Activated naive CD4-positive, alpha-beta T cell treated with anti-CD3 and anti-CD28 coated beads, Interleukin-2, amount 10 ng/mL, durations not matched to agents 7 days and 5 days (primary cell): Measurements from ENCODE around the gene GRK5.
A peak's percentile ranks its signal among the peaks of the same experiment; 100 is the strongest.

Experiments
- CTCF ChIA-PET: fragments of 350-600 bp; sonication (Branson Sonifier 250); formaldehyde crosslinking; loops from one replicate; lab custom pipeline; 2021; ENCODE audit warnings: antibody characterized with exemption; lab: Charles Lee
- DNase-seq: peaks from one replicate; pipeline ENCODE4 v3.0.0-alpha.2; 2020
- H3K27ac Mint-ChIP-seq: one replicate; pipeline ENCODE4 v1.8.0; 2021; ENCODE audit warnings: mild to moderate bottlenecking, moderate library complexity, mixed read lengths
- H3K27me3 Mint-ChIP-seq: one replicate; pipeline ENCODE4 v1.8.0; 2021; ENCODE audit warnings: mild to moderate bottlenecking, mixed read lengths
- H3K36me3 Mint-ChIP-seq: one replicate; pipeline ENCODE4 v1.8.0; 2021; ENCODE audit warnings: mixed read lengths
- H3K4me1 Mint-ChIP-seq: one replicate; pipeline ENCODE4 v1.8.0; 2021; ENCODE audit warnings: mixed read lengths
- H3K4me3 Mint-ChIP-seq: one replicate; pipeline ENCODE4 v1.8.0; 2021; ENCODE audit warnings: mild to moderate bottlenecking, moderate library complexity, mixed read lengths
- H3K9me3 Mint-ChIP-seq: one replicate; pipeline ENCODE4 v1.8.0; 2021; ENCODE audit warnings: mixed read lengths

The GRK5 gene

DNA sequence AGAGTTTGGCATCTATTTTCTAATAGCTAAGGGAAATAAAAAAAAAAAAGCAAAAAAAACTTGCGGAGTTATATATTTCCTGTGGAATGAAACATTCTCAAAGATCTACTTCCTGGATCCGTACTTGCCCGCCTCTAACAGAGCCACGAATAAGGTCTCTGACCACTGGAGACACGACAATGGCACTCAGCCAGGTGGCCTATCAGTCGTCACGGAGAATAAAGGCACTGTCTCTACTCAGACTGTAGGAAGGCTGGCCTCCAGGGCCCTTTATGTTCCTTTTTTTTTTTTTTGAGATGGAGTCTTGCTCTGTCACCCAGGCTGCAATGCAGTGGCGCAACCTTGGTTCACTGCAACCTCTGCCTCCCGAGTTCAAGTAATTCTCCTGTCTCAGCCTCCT, 276.5 kb downstream of the GRK5 start:
- Mint-ChIP-seq H3K36me3 (peaks cover 3% of the 10 kb centered on the region), H3K4me3 (no peak overlapping the region), H3K27ac (no peak overlapping the region), H3K4me1 (peaks cover 29% of the 10 kb centered on the region), H3K27me3 (peaks cover 4% of the 10 kb centered on the region), H3K9me3 (no peaks in the 10 kb centered on the region)
- CTCF ChIA-PET: no interaction called here
- DNase-seq: no peak

DNA sequence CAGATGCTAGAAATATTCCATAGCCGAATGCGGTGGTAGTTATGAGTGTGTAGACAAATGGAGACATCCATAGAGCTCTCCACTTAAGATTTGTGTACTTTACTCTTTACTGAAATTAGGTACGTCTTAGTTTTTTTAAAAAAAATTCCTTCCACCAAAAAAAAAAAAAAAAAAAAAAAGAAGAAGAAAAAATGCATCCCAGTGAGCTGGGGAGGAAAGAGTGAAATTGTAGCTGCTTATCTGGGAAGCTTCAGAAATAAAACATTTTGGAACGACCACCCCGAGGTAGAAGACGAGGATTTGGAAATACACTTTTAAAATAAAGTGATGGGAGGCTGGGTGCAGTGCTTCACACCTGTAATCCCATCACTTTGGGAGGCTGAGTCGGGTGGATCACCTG, 281.3 kb downstream of the GRK5 start:
- Mint-ChIP-seq H3K4me1 (peaks cover 47% of the 10 kb centered on the region), H3K27me3 (no peaks in the 10 kb centered on the region), H3K4me3 (no peak overlapping the region), H3K27ac (peak overlapping the region; percentile 89), H3K9me3 (no peaks in the 10 kb centered on the region), H3K36me3 (peaks cover 3% of the 10 kb centered on the region)
- CTCF ChIA-PET: interaction anchor here (0.6 to 1.4 kb wide), 2 partner anchors 19 to 123 kb away, joined by 3 read pairs; no protein-coding TSS in a partner anchor
- DNase-seq: no peak

DNA sequence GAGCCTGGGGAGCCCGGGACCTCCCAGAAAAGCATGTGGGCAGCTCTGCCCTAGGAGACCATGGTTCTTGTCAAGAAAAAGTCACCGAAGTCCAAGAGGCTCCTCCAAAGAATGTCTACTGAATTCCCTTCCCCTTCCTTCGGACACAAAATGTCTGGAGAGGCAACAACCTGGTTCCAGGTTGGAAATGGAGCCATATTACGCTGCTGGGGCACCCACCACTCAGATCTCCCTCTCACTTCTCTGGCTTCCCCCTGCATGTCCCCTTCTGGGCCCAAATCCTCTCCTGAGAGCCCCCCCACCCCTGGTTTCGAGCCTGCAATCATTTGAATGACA, 282.6 kb downstream of the GRK5 start:
- DNase-seq: no peak
- no peaks in the 10 kb centered on the region for H3K9me3 Mint-ChIP-seq
- no peaks in the 10 kb centered on the region for H3K27me3 Mint-ChIP-seq
- peaks cover 12% of the 10 kb centered on the region for H3K36me3 Mint-ChIP-seq
- peak overlapping the region; percentile 89 for H3K27ac Mint-ChIP-seq
- peaks cover 59% of the 10 kb centered on the region for H3K4me1 Mint-ChIP-seq
- H3K4me3 Mint-ChIP-seq: peak overlapping the region; percentile 74
- CTCF ChIA-PET: interaction anchor here (0.8 to 2.6 kb wide), 17 partner anchors 9 to 299 kb away, joined by 3 to 17 read pairs (median 4); no protein-coding TSS in a partner anchor

DNA sequence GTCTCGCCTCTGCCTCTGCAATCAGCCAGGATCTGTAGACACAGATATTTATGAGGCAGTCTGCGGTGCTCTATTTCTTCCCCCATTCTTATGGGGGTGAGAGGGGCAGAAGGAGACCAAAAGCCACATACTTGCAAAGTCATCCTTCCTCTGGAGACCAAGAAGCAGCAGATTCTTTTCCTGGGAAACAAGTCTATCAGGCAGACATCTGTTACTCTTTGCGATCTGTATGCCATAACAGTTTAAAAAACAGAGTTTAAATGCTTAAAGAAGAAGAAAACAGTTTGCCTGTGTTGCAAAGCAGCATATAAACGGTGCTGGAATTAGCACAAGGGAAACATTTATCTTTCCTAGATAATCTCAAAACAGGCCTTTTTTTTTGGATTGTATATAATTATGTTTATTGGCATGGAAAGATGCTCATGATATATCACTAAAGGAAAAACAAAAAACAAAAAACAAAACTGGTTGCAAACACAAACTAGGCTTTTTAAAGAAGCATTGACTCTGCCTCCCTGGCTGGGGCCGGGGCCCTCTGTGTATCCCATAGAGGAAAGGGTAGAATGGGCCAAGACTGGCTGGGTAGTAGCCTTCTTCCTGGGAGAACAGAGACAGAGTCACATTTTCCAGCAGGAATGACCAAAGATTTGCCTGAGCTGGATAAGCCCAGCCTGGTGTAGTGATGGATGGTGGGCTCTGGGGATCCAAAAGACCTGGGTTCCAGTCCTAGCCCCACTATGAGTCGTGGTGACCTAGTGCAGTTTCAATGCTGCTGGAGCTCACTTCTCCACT, 284.8 kb downstream of the GRK5 start:
- H3K27ac Mint-ChIP-seq: no peak overlapping the region
- CTCF ChIA-PET: interaction anchor here (0.8 kb wide), 1 partner anchor 47 kb away, joined by 3 read pairs; no protein-coding TSS in a partner anchor
- H3K36me3 Mint-ChIP-seq: peaks cover 22% of the 10 kb centered on the region
- no peak overlapping the region for H3K4me3 Mint-ChIP-seq
- DNase-seq: no peak
- H3K27me3 Mint-ChIP-seq: no peaks in the 10 kb centered on the region
- peaks cover 75% of the 10 kb centered on the region for H3K4me1 Mint-ChIP-seq
- no peaks in the 10 kb centered on the region for H3K9me3 Mint-ChIP-seq

DNA sequence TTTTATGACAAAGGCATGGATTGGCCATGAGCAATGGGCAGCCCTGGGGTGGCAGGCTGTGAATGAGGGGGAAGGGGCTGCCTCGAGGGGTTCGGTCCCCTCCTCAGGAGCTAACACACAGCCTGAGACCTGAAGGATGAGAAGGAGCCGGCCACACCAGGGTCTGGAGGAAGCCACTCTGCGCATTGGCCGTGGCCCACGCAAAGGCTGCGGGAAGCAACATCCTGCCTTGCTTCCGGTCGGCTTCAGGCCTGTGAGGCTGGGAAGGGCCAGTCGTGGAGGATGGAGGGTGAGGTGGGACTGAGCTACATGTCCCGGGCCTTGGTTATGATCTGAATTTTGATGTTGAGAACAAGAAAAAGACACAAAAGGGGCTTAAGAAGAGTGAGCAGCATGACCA, 285.8 kb downstream of the GRK5 start:
- H3K27ac Mint-ChIP-seq: no peak overlapping the region
- H3K4me1 Mint-ChIP-seq: peaks cover 75% of the 10 kb centered on the region
- CTCF ChIA-PET: interaction anchor here (0.8 to 2.0 kb wide), 4 partner anchors 45 to 293 kb away, joined by 3 to 5 read pairs (median 3); no protein-coding TSS in a partner anchor
- H3K9me3 Mint-ChIP-seq: no peaks in the 10 kb centered on the region
- H3K36me3 Mint-ChIP-seq: peaks cover 25% of the 10 kb centered on the region
- no peak overlapping the region for H3K4me3 Mint-ChIP-seq
- H3K27me3 Mint-ChIP-seq: no peaks in the 10 kb centered on the region
- no peak for DNase-seq

DNA sequence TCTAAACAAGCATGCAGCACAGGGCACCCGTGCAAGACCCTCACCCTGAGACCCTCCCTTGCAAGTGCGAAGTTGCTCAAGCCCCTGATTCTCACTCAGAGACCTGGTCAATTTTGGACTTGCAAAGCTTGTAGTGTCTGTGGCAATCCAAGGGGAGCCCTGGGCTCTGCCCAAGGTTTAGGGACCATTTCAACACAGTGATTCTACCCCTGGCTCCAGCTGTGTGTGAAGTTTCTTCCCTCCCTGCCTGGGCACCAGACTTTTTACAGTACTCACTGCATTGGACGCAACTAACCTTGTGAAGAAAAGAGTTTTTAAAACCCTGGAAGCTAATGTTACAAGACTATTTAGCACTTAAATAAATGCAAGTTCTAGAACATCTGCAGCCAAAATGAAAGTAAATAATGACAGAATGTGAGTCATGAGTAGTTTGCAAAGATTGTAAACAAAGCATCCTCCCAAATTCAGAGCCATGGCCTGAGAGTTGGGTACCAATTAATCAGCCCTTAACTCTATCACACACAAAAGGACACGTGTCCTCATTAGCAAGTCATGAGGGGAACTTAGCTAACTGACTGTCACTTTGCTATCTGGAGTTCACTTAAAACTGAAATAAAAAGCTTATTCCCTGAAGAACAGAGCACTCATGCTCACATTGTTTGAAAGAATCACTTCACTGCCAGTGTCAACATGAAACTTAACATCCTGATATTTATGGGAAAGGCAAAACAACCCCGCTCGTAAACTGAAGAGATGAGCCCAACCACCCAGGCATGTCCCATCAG, 287.1 kb downstream of the GRK5 start:
- CTCF ChIA-PET: interaction anchor here (0.7 to 2.0 kb wide), 4 partner anchors 9 to 295 kb away, joined by 3 to 5 read pairs (median 3); no protein-coding TSS in a partner anchor
- Mint-ChIP-seq H3K4me1 (peaks cover 75% of the 10 kb centered on the region), H3K4me3 (no peak overlapping the region), H3K9me3 (no peaks in the 10 kb centered on the region), H3K27me3 (no peaks in the 10 kb centered on the region), H3K36me3 (peaks cover 37% of the 10 kb centered on the region), H3K27ac (peak overlapping the region; percentile 86)
- DNase-seq: no peak

DNA sequence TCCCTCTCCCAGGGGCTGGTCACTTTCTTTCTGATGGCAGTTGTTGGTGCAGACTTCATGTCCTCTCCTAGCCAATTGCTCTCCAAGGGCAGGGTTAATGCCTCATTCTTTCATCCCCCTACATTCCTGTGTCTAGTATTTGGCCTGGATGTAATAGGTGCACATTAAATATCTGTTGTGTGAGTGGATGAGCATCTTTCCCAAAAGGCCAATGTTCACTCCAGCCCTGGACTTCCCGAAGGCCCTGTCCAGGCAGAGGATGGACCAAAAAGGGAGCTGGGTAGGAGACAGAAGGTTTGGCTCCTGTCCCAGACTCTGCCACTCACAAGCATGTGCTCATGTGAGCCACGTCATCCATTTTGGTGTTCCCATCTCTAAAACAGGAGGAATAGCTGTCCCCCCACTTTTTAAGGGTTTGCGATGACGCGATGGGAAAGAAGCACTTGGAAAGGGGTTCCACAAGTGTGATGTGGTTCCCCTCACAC, 287.7 kb downstream of the GRK5 start:
- Mint-ChIP-seq H3K36me3 (peaks cover 43% of the 10 kb centered on the region), H3K27me3 (no peaks in the 10 kb centered on the region), H3K4me1 (peaks cover 75% of the 10 kb centered on the region), H3K27ac (peak overlapping the region; percentile 86), H3K9me3 (no peaks in the 10 kb centered on the region), H3K4me3 (no peak overlapping the region)
- CTCF ChIA-PET: interaction anchor here (2.0 kb wide), 1 partner anchor 295 kb away, joined by 5 read pairs; no protein-coding TSS in a partner anchor
- no peak for DNase-seq

DNA sequence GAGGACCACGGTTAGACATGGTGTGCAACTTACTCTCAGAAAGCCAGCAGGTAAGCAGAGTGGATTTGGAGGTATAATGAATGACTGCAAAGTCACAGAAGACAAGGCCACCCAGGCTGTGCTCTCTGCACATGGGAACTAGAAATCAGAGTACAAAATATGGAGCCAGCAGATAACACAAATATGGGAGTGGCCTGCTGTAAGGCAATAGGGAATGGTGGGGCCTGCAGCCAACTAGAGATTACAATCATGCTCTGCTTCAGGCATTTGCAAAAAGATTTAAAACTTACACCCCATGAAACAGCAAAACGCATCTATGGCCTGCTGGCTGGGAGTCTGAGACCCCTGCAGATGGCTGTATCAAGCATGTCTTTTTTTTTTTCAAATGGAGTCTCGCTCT, 288.2 kb downstream of the GRK5 start:
- peaks cover 48% of the 10 kb centered on the region for H3K36me3 Mint-ChIP-seq
- H3K9me3 Mint-ChIP-seq: no peaks in the 10 kb centered on the region
- no peak overlapping the region for H3K4me3 Mint-ChIP-seq
- CTCF ChIA-PET: no interaction called here
- H3K4me1 Mint-ChIP-seq: peaks cover 75% of the 10 kb centered on the region
- no peaks in the 10 kb centered on the region for H3K27me3 Mint-ChIP-seq
- no peak for DNase-seq
- no peak overlapping the region for H3K27ac Mint-ChIP-seq

DNA sequence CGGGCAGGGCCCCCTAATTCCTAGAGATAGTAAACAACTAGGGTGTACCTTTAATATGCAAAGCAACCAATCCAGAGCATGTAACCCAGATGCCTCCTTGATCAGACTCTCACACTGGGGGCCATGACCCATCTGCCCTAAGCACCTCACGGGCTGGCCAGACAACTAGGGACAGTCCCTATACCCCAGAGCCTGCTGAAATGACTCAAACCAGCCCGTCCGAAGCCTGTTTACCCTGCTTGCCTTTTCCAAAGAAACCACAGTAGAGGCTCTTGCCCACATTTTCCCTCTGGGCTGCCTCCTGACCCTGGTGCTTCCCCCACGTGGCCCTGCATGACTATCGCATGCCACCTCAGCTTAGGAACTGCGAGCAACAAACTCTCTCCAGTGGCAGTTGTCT, 288.9 kb downstream of the GRK5 start:
- H3K27ac Mint-ChIP-seq: peak overlapping the region; percentile 42
- H3K9me3 Mint-ChIP-seq: no peaks in the 10 kb centered on the region
- peaks cover 53% of the 10 kb centered on the region for H3K36me3 Mint-ChIP-seq
- H3K4me1 Mint-ChIP-seq: peaks cover 82% of the 10 kb centered on the region
- CTCF ChIA-PET: no interaction called here
- H3K4me3 Mint-ChIP-seq: no peak overlapping the region
- no peak for DNase-seq
- H3K27me3 Mint-ChIP-seq: no peaks in the 10 kb centered on the region

DNA sequence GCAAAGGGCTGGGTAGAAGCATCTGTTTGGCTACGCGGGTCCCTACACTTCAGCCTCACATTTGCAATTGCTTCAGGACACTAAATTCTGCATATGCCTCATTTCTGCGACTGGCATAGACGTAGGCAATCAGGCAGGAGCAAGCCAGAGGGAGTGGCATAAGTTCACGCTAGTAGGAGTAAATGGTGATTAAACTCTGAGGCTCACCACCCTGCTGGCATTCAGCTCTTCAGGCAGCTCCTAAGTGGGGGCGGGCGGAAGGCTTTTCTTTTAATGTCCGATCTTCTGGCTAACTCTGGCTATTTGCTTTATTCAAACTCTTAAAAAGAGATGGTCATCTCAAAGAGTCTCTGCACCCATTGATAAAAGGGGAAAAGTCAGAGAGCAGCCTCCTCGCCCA, 289.9 kb downstream of the GRK5 start:
- no peak overlapping the region for H3K4me3 Mint-ChIP-seq
- CTCF ChIA-PET: no interaction called here
- H3K27me3 Mint-ChIP-seq: no peaks in the 10 kb centered on the region
- no peaks in the 10 kb centered on the region for H3K9me3 Mint-ChIP-seq
- H3K27ac Mint-ChIP-seq: no peak overlapping the region
- H3K36me3 Mint-ChIP-seq: peaks cover 58% of the 10 kb centered on the region
- DNase-seq: no peak
- peaks cover 86% of the 10 kb centered on the region for H3K4me1 Mint-ChIP-seq

DNA sequence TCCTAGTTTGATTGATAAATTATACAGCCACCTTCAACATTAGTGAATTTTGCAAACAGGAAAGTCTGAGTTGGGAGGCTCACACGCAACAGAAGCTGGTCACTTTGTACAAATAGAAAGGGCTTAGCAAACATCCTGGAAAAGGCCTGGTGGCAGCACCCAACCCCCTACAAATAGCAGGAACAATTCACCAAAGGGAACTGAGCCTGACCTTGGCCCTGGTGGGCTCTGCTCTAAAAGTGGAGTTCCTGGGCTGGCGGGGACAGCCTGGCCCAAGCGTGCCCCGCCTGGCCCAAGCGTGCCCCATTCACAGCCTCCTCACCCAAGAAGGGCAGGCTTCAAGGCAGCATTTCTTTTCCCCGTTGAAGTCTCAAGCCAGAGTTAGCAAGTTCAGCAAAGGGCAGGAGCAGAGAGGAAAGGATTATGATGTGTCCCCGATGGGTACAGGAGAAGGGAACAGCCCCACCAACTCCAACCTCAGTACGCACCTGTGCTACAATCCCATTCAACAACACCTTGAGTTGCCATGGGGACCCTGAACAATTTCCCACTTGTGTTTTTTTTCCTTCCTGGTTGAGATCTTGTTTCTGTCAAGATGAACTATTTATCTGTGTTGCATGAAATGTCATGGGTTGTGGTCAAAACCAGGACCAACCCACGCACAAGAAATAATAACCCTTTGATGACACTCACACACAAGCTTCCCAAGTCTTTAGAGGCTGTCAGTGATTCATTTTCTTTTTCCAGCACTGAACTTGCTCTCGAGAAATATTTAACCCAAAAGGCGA, 291.7 kb downstream of the GRK5 start:
- peak overlapping the region; percentile 73 for H3K27ac Mint-ChIP-seq
- H3K36me3 Mint-ChIP-seq: peaks cover 69% of the 10 kb centered on the region

DNA sequence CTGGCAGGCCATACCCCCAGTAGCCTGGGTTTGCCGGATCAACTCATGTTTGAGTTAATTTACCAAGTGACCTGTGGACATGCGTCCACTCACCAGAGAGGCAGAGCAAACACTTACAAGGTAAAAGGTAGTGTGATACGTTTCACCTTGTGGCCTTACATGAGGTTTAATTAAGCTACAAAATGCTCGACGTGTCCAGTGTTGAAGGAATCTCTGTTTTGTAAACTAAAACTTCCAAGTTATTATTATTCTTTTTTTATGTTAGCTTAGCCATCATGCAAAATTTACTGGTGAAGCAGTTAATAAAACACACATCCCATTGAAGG, 292.3 kb downstream of the GRK5 start:
- Mint-ChIP-seq H3K27me3 (no peaks in the 10 kb centered on the region), H3K9me3 (no peaks in the 10 kb centered on the region), H3K4me1 (peaks cover 93% of the 10 kb centered on the region), H3K27ac (peak overlapping the region; percentile 73), H3K36me3 (peaks cover 71% of the 10 kb centered on the region), H3K4me3 (no peak overlapping the region)
- no peak for DNase-seq
- CTCF ChIA-PET: interaction anchor here (0.9 to 1.7 kb wide), 2 partner anchors 10 to 54 kb away, joined by 3 to 9 read pairs; no protein-coding TSS in a partner anchor

More for the DNA sequence above, 291.7 kb downstream of the GRK5 start:
- Mint-ChIP-seq H3K4me3 (no peak overlapping the region), H3K9me3 (no peaks in the 10 kb centered on the region), H3K27me3 (no peaks in the 10 kb centered on the region), H3K4me1 (peaks cover 93% of the 10 kb centered on the region)
- DNase-seq: no peak
- CTCF ChIA-PET: interaction anchor here (0.9 to 1.7 kb wide), 3 partner anchors 9 to 54 kb away, joined by 3 to 9 read pairs (median 3); no protein-coding TSS in a partner anchor

DNA sequence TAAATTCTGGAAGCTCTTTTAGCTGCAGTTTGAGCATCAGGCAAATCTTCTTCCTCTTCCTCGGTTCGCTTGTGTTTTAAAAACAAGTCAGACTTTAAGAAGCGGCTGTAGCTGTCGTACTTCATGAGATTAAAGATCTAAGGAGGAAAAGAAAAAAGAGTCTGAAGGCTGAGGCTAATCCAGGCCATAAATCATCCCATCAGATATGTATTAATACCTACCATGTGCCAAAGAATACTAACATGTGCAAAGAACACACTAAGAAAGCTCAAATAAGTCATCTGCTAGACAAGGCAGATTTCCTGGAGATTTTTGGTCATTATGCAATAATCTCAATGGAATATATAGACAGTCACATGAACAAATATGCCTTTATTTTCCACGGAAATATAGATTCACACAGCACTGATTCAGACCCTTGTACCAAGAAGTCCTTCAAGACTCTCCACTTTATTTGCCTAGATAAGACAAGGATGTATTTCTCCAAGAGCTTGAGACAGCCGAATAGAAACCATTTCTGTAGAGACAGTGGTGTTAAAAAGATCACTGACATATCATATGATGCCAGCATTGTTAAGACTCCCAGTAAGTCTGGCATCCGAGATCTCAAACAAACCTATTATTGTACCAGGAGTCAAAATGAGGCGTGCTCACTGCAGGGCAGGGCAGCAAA, 292.9 kb downstream of the GRK5 start:
- DNase-seq: no peak
- H3K9me3 Mint-ChIP-seq: no peaks in the 10 kb centered on the region
- peaks cover 70% of the 10 kb centered on the region for H3K36me3 Mint-ChIP-seq
- peak overlapping the region; percentile 97 for H3K27ac Mint-ChIP-seq
- CTCF ChIA-PET: interaction anchor here (0.8 to 1.7 kb wide), 3 partner anchors 10 to 55 kb away, joined by 3 to 9 read pairs (median 4); no protein-coding TSS in a partner anchor
- H3K4me1 Mint-ChIP-seq: peaks cover 93% of the 10 kb centered on the region
- no peak overlapping the region for H3K4me3 Mint-ChIP-seq
- H3K27me3 Mint-ChIP-seq: no peaks in the 10 kb centered on the region
